Dedifferentiated amniotic fluid mesenchymal stem cell (primary cell): Measurements from ENCODE around the gene GATM.
"Not testable (repeated sequence)": the region's sequence is repeated elsewhere in the genome, so short reads cannot be mapped to it uniquely, and the experiment has no call there.

Experiments used
- DNase-seq: peaks from one replicate; pipeline ENCODE4 v3.0.0-alpha.2; 2016; ENCODE audit errors: extremely low spot score

The GATM gene

DNA sequence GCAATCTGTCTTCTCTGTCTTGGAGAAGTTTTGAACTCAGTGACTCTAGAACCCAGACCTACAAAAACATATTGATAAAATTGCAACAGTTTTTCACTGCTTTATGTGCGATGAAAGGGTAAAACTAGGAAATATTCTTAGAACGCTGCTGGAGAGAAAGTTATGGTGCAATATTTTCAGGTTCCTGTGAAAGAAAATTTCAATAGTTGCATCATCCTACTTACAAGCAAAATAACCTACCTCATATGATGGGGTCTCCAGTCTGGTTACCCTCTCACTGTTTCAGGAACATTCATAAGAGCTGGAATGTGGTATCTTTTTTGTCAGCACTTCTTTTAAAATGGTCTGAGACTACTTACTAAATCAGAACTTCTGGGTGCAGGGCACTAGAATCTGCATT is 27.1 kb downstream of the GATM start:
- no peak for DNase-seq

DNA sequence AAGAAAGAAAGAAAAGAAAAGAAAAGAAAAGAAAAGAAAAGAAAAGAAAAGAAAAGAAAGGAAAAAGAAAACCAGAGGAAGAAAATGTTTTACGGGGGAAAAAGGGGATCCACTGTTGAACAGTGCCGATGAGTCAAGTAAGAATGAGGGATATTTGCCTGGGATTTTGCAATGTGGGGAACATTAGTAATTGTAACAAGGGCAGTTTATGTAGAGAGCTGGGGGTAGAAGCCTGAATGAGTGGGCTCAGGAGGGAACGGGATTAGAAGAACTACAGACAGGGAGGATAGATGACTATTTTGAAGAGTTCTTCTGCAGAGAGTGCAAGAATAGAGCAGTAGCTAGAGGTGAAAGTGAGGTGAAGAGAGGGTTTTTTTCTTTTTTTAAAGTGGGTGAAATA is 28.7 kb downstream of the GATM start:
- no peak for DNase-seq

DNA sequence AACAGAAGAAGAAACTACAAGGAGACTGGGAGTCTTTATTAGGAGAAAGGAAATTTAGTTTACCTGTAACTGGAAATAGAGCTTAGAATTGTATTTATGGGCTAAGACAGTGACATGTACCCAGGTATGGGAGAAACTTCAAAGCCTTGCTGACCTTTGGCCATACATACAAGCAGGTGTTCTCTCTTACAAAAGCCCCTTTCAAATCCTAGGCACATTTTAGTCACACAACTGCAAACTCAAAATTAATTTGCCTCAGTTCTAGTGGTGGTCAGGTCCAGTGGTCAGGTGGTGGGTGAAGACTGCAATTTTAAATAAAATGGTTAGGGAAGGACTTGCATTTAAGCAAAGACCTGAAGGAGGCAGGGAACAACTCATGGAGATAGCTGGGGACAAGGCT is 30.4 kb downstream of the GATM start:
- DNase-seq, result no peak

DNA sequence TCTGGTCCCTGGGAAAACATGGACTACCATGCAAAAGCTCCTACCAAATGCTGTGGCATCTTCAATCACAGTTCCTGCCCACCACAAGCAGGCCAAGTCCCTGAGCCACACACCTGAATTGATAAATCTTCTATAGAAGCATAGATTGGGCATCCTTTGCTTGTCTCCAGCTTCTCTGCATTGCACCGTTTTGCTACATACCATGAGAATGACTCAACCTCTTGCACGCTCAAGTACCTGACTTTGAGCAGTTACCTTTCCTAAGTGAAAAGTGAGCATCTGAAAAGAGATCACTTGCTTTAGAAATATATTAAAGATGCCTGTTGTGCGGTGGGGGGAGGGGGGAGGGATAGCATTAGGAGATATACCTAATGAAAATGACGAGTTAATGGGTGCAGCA is 31.3 kb downstream of the GATM start:
- DNase-seq, result no peak

DNA sequence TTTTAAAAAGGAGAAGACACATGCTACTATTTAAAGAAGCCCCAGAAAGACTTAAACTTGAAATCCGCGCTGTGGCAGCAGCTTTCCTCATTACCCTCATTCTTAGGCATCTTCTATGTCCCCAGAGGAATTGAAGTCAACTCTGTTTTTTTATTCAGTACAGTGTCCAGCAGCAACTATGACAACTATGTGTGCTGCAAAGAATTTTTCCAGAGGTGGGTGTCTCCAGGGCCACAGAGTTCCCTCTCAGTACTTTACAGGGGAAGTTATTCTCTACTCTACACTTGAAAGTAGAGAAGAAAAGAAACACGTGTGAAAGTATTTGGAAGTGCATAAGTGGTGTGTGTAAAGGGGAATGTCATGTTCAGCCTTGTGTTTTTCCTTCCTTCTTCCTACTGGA is 32.0 kb downstream of the GATM start:
- no peak for DNase-seq

DNA sequence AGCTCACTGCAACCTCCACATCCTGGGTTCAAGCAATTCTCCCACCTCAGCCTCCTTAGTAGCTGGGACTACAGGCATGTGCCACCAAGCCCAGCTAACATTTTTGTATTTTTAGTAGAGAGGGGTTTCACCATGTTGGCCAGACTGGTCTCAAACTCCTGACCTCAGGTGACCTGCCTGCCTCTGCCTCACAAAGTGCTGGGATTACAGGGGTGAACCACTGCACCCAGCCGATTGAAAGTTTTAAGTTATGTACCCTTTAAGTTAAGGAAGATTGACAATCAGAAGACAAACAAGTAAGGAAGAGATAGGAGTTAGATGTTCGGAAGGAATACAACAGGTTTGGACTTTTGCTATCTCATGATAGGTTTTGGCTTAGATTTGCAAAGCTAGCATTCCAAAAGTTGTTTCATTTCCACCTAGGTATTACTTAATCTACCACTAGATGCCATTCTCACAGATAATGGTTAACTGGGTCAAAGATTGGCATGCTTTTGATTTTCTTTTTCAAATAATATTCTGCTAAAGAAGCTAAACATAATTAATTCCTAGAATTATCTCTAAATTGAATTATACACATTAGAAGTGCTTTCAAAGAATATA is 35.0 kb downstream of the GATM start:
- DNase-seq, result no peak

DNA sequence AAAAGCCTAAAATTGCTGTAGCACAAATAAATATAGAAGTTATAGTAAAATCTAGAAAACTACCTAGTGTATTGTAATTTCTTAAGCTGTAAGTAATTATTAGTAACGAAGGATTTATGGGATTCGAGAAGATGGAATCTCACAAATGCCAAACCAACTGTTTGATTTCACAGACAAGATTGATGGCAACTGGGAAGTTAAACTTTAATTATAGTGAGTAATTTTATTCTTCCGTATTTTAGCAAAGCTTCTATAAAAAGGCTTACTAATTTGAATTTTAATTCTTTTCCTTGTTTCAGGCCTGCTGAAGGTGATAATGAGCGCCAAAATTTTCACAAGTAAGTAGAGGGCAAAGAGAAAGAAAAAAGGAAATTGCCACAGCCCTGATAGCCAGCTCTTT is 36.6 kb downstream of the GATM start:
- no peak for DNase-seq

DNA sequence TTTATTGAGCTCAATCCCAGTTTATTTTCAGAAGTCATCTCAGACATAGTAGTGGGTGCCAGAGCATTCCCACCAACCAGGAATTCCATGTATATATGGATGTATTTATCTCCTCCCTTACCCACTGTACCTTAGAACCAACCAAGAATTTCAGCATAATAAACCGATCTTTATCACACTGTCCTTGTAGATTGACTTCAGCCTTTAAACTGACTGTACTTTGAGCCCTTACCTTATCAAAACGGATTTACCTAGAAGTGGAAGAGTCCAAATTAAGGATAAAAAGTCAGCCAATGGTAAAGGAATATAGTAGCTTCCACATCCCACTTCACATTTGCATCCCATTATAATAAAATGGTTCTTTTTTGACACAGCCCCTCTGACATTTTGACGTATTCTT is 37.9 kb downstream of the GATM start:
- DNase-seq, result no peak

DNA sequence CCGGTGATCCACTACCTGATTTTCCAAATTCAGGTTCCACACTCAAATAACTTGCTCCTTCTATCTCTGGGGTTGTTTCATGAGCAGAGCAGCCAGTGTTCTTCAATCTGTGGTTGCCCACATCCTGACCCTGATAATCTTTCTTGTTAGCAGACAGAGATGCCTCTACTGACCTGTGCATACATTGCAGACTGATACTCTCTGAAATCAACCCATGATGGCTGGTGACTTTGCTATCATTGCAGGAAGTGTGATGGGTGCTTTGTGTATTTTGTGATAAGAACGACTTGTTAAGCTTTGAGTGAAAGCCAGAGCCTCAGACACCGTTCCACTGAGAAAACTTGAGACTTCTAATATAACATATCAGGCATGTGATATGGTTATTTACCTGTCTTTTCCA is 39.9 kb downstream of the GATM start:
- no peak for DNase-seq

DNA sequence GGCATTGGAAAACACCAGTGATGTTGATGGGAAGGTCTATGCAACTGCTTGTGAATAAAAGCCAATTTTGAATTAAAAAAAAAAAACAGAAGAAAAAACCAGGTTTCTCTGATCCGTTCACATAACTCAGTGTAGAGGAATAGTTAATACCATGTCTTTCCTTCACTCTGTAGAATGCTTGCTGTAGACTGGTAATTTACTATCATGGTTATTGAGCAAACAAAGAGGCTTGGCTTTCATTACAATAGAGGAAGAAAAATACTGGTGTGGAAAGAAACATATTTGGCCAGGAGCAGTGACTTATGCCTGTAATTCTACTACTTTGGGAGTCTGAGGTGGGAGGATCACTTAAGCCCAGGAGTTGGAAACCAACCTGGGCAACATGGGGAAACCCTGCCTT is 41.1 kb downstream of the GATM start:
- no peak for DNase-seq

DNA sequence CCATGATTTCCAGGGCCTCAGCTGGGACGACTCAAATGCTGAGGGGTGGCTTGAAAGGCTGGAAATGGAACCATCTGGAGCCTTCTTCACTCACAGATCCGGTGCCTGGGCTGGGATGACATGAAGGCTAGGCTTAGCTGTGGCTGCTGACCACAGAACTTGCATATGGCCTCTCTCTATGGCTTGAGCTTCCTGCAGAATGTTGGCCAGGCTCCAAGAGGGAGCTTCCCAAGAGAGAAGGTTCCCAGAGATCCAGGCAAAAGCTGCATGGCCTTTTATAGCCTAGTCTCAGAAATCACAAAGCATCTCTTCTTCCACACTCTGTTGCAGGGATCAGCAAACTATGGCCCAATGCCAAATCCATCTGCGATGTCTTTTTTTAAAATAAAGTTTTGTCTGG is 44.8 kb downstream of the GATM start:
- no peak for DNase-seq

DNA sequence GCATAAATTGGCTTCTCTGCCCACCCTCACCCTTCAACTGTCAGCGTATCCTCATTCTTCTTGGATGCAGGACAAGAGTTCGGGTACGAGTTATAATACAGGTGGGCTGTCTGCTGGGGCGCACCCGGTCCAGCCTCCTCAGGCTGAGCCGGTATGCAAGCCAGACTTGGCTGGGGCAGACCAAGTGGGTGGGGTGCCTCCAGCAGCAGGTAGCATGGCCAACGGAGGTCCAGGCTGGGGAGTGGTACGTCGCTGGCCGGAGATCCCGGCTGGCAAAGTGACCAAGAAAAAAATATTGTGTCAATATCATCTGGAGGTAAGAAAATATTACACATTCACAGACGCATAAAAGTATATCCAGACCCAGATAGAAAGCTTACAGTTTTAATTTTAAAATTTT is 45.6 kb downstream of the GATM start:
- DNase-seq, result no peak

DNA sequence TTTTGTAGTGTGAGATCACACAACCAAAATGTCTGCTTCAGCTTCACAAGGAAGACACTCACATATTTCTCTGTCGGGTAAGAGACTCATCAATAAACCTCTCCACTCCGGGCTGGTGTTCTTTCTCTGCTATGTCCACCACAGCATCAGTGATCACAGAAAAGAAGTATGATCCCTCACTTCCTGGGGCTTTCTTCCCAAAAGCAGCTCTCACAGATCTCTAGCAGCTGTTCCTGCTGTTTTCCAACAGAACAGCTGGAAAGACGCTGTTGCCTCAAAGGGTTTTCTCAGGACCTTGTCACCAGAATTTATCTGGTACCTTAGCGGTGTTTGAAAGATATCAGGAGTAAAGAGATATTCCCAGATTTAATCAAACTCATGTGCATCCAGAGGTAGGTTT is 46.4 kb downstream of the GATM start:
- DNase-seq, result no peak

DNA sequence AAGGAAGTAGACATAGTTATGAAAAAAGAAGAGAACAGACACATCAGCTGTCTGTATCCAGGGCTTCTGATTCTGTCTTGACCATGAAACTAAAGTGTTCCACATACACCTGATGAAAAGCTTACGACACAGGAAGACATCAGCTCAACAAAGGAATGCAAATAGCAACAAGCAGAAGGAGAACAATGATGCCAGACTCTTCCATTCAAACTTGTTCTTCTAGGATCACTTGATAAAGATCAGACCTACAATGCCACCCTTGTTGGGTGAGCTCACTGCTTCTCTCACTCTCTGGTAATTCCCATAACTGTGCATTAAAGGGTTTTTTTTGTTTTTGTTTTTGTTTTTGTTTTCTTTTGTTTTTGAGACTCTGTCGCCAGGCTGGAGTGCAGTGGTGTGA is 49.7 kb downstream of the GATM start:
- no peak for DNase-seq

DNA sequence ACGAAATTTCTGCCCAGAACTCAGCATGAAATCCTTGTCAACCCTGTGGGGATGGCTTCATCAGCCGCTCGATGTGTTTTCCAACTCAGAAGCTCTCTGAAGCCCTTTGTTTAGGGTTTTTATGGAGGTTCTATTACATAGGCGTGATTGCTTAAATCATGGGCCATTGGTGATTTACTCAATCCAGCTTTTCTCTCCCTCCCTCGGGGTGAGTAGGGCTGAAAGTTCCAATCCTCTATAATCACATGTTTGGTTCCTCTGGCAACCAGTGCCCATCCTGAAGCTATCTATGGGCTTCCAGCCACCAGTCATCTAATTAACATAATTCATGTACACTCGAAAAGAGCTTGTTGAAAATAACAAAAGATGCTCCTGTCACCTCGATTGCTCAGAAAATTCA is 51.6 kb downstream of the GATM start:
- no peak for DNase-seq

DNA sequence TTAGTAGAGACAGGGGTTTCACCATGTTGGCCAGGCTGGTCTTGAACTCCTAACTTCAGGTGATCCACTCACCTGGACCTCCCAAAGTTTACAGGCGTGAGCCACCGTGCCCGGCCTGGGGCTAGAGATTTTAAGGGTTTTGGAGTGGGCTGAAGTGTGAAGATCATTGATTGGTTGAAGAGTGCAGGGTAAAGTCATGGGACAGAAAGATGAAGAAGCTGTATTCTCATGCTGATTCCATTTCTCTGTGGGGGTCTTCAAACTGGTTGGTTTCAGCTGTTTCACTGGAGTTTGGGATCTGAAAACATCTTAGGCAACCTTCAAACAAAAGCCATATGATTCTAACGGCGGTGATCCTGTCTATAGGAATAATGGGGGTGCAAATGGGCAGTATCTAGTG is 52.1 kb downstream of the GATM start:
- no peak for DNase-seq

DNA sequence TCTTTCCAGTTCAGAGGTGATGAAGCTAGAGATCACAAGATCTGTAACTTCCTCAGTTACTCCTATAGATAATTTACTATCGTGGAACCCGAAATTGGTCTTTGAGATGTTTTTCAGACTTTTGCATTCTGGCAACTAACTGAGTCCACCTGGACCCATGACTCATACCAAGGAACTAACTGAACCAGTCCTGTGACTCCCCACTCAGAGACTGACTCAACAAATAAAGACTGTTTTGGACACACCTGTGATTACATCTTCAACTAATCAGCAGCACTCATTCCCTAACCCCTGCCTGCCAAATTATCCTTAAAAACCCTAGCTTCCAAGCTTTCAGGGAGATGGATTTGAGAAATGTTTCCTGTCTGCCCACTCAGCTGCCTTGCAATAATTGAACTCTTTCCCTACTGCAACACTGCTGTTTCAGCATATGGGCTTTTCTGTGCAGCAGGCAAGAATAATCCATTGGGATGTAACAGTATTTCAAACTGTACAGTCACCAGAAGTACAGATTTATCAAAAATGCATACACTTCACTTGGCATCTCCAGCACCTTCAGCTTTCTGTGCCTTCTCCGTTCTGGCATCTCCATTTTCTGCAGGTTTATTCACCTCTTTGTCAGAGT is 57.7 kb downstream of the GATM start:
- DNase-seq, result no peak

DNA sequence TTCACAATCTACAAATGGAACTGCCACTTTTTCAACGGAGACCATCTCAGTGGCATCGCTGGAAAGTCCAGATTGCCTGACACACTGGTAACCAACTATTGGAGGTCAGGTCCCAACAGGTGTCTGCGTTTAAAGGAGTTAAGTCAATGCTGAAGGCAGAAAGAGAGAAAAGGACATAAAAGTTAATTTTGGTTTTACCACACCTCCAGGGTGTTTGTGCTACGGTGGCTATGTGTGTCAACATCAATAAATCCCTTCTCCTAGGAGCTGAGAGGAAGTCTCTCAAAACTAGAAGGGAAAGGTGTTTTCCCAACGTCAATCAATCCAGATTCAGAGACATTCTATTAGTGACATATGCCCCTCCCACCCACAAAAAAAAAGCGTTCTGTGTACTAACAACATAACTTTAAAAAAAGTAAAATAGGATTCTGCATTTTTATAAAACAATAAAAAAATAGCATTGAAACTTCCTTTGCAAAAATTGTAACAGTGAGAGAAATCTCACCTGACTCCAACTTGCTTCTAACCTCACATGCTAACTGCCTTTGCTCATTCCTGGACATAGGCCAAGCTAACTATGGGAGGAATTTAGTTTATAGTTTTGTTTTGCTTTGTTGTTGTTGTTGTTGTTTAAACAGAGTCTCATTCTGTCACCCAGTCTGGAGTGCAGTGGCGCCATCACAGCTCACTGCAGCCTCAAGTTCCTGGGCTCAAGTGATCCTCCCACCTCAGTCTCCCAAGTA is 58.7 kb downstream of the GATM start:
- DNase-seq, result no peak

DNA sequence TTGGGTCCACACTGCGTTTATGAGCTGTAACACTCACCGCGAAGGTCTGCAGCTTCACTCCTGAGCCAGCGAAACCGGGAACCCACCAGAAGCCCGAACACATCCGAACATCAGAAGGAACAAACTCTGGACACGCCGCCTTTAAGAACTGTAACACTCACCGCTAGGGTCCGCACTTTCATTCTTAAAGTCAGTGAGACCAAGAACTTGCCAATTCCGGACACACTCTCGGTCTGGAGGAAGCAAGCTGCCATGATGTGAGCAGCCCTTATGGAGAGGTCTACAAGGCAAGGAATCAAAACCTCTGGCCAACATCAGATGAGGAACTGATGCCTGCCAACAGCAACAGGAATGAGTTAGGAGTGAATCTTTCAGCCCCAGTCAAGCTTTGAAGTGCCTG is 63.4 kb downstream of the GATM start:
- no peak for DNase-seq

DNA sequence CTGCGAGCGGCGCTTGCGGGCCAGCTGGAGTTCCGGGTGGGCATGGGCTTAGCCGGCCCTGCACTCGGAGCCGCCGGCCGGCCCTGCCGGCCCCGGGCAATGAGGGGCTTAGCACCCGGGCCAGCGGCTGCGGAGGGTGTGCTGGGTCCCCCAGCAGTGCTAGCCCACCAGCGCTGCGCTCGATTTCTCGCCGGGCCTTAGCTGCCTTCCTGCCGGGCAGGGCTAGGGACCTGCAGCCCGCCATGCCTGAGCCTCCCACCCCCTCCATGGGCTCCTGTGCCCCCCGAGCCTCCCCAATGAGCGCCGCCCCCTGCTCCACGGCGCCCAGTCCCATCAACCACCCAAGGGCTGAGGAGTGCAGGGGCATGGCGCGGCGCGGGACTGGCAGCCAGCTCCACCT is 64.2 kb downstream of the GATM start:
- DNase-seq, result not testable (repeated sequence)
